HG02798 (cell line): ENCODE measurements around the gene PCDHGA3.
A peak's percentile ranks its signal among the peaks of the same experiment; 100 is the strongest.
"Not testable (repeated sequence)": the region's sequence is repeated elsewhere in the genome, so short reads cannot be mapped to it uniquely, and the experiment has no call there.

ENCODE experiments used
- ATAC-seq: cut with Tn5 transposase; IDR thresholded peaks from one replicate; pipeline ENCODE4 v1.9.1; 2021; ENCODE audit warnings: mild to moderate bottlenecking; ENCODE audit not compliant: unreplicated experiment, poor library complexity

The PCDHGA3 gene

GRCh38 chr5:141343242-141343952 lies at the start of gene PCDHGA3:
Gene PCDHGA3 (plus strand): TSS chr5:141343829. CDS start chr5:141344034, 205 bp downstream.
- no peak for ATAC-seq

GRCh38 chr5:141298376-141298775 lies 45.3 kb upstream of the PCDHGA3 start:
- no peak for ATAC-seq

GRCh38 chr5:141303756-141304155 lies 39.9 kb upstream of the PCDHGA3 start, which contains the start of gene SLC25A2:
Gene SLC25A2 (minus strand): TSS chr5:141304049. CDS start chr5:141303865, 184 bp downstream.
- ATAC-seq, result no peak

- ATAC-seq, result no peak
These were observed 37.0 kb upstream of the PCDHGA3 start for GRCh38 chr5:141306630-141307029.

- no peak for ATAC-seq
These were observed 29.9 kb upstream of the PCDHGA3 start for GRCh38 chr5:141313711-141314110.

GRCh38 chr5:141316963-141317362 lies 26.7 kb upstream of the PCDHGA3 start:
- not testable (repeated sequence) for ATAC-seq

- ATAC-seq, result no peak
These were observed 24.4 kb upstream of the PCDHGA3 start for GRCh38 chr5:141319202-141319601.

GRCh38 chr5:141319699-141320098 lies 23.9 kb upstream of the PCDHGA3 start:
- ATAC-seq, result no peak

GRCh38 chr5:141320225-141321169 lies 23.1 kb upstream of the PCDHGA3 start, which contains the start of gene TAF7:
Gene TAF7 (minus strand): TSS chr5:141320784. CDS start chr5:141320044, 740 bp downstream.
- peak; percentile 97 for ATAC-seq

- ATAC-seq, result no peak
These were observed 21.4 kb upstream of the PCDHGA3 start for GRCh38 chr5:141322261-141322660.

- ATAC-seq, result peak; percentile 91
These were observed 17.4 kb upstream of the PCDHGA3 start for GRCh38 chr5:141326088-141326854.

- ATAC-seq, result no peak
These were observed 15.4 kb upstream of the PCDHGA3 start for GRCh38 chr5:141328231-141328630.

GRCh38 chr5:141330299-141331080 lies 13.1 kb upstream of the PCDHGA3 start, which contains the start of gene PCDHGA1:
Gene PCDHGA1 (plus strand): TSS chr5:141330514.
- ATAC-seq, result peak; percentile 61

GRCh38 chr5:141332571-141332970 lies 11.1 kb upstream of the PCDHGA3 start:
- not testable (repeated sequence) for ATAC-seq

GRCh38 chr5:141338538-141339306 lies 4.9 kb upstream of the PCDHGA3 start, which contains the start of gene PCDHGA2:
Gene PCDHGA2 (plus strand): TSS chr5:141338760.
- ATAC-seq, result no peak

GRCh38 chr5:141340781-141341354 lies 2.8 kb upstream of the PCDHGA3 start:
- ATAC-seq, result not testable (repeated sequence)

GRCh38 chr5:141342773-141343172 lies 856 bp upstream of the PCDHGA3 start:
- ATAC-seq, result no peak

- ATAC-seq, result no peak
These were observed 379 bp downstream of the PCDHGA3 start for GRCh38 chr5:141343953-141344463.
